ENCODE measurements around the gene APOLD1. TPM values are rescaled to one million over a fixed set of nuclear protein-coding genes. Genes with fewer than 3 reads are reported as not detected.
A peak's percentile ranks its signal among the peaks of the same experiment; 100 is the strongest.

Gene APOLD1
- total RNA-seq, 1 donor from 2014 or later, result 0.75 TPM

- peaks cover 27% of the 10 kb centered on the region for H3K36me3 Mint-ChIP-seq (ENCODE audit: low read depth)
- no peak for DNase-seq
- H3K27me3 Mint-ChIP-seq, result no peaks in the 10 kb centered on the region
- H3K4me3 Mint-ChIP-seq, result no peak overlapping the region
- ChIA-PET POLR2A (interaction anchor here (0.6 to 4.2 kb wide), 3 partner anchors 24 to 262 kb away, joined by 3 to 36 read pairs (median 5); no protein-coding TSS in a partner anchor), CTCF (interaction anchor here (1.2 to 7.9 kb wide), 2 partner anchors 23 to 74 kb away, joined by 3 to 71 read pairs; no protein-coding TSS in a partner anchor)
- no peaks in the 10 kb centered on the region for H3K9me3 Mint-ChIP-seq
- TF ChIP-seq CTCF (IDR thresholded peaks at IDR 0.05), result no peak
- no peak overlapping the region for H3K27ac Mint-ChIP-seq
- intact Hi-C loops (cut with micrococcal nuclease), result loop anchor here (5.0 kb wide), 2 partner anchors 726 to 1961 kb away; a partner anchor contains a TSS
- peaks cover 72% of the 10 kb centered on the region for H3K4me1 Mint-ChIP-seq
- ATAC-seq (ENCODE audit: low read depth), result no peak
Measured at GRCh38 chr12:12811343-12811742, 25.9 kb downstream of the APOLD1 start.

GRCh38 chr12:12812174-12812573 is 26.7 kb downstream of the APOLD1 start:
- Mint-ChIP-seq H3K27me3 (no peaks in the 10 kb centered on the region), H3K36me3 (ENCODE audit: low read depth) (peaks cover 35% of the 10 kb centered on the region), H3K27ac (no peak overlapping the region), H3K4me1 (peaks cover 72% of the 10 kb centered on the region), H3K4me3 (no peak overlapping the region), H3K9me3 (no peaks in the 10 kb centered on the region)
- ChIA-PET POLR2A (interaction anchor here (0.6 to 4.2 kb wide), 4 partner anchors 8 to 261 kb away, joined by 5 to 36 read pairs (median 16); no protein-coding TSS in a partner anchor), CTCF (interaction anchor here (7.9 kb wide), 1 partner anchor 24 kb away, joined by 71 read pairs; no protein-coding TSS in a partner anchor)
- intact Hi-C loops (cut with micrococcal nuclease), result loop anchor here (5.0 kb wide), 2 partner anchors 725 to 1960 kb away; a partner anchor contains a TSS
- ATAC-seq (ENCODE audit: low read depth) (no peak), DNase-seq (no peak)
- TF ChIP-seq CTCF (IDR thresholded peaks at IDR 0.05), result no peak

- Mint-ChIP-seq H3K27ac (peak overlapping the region; percentile 93), H3K9me3 (no peaks in the 10 kb centered on the region), H3K36me3 (ENCODE audit: low read depth) (peaks cover 39% of the 10 kb centered on the region), H3K4me3 (peak overlapping the region; percentile 96), H3K4me1 (peaks cover 69% of the 10 kb centered on the region), H3K27me3 (no peaks in the 10 kb centered on the region)
- CTCF ChIA-PET, result interaction anchor here (7.9 kb wide), 1 partner anchor 24 kb away, joined by 71 read pairs; no protein-coding TSS in a partner anchor
- no peak for DNase-seq
- no peak for ATAC-seq (ENCODE audit: low read depth)
- POLR2A ChIA-PET, result interaction anchor here (1.0 to 4.2 kb wide), 7 partner anchors 9 to 455 kb away, joined by 3 to 36 read pairs (median 4); no protein-coding TSS in a partner anchor
- no peak for TF ChIP-seq CTCF (IDR thresholded peaks at IDR 0.05)
- intact Hi-C loops (cut with micrococcal nuclease), result loop anchor here (1.0 to 5.0 kb wide), 9 partner anchors 9 to 1960 kb away; partner anchors contain the start of genes GPR19 and HEBP1
Measured at GRCh38 chr12:12812618-12813119, 27.2 kb downstream of the APOLD1 start.

- ATAC-seq (ENCODE audit: low read depth), result peak; percentile 81
- H3K9me3 Mint-ChIP-seq, result no peaks in the 10 kb centered on the region
- ChIA-PET POLR2A (interaction anchor here (0.7 to 4.2 kb wide), 12 partner anchors 10 to 1642 kb away, joined by 3 to 36 read pairs (median 4); partner anchors contain the start of gene SMIM10L1), CTCF (interaction anchor here (0.6 to 7.9 kb wide), 5 partner anchors 8 to 399 kb away, joined by 3 to 71 read pairs (median 3); no protein-coding TSS in a partner anchor)
- peak within 1 kb of the TSS; percentile 96 for H3K4me3 Mint-ChIP-seq
- H3K27me3 Mint-ChIP-seq, result no peaks in the 10 kb centered on the region
- H3K4me1 Mint-ChIP-seq, result peaks cover 69% of the 10 kb centered on the region
- intact Hi-C loops (cut with micrococcal nuclease), result loop anchor here (1.0 to 5.0 kb wide), 9 partner anchors 10 to 1959 kb away; partner anchors contain the start of genes GPR19 and HEBP1
- peaks cover 44% of the 10 kb centered on the region for H3K36me3 Mint-ChIP-seq (ENCODE audit: low read depth)
- peak; percentile 98 for DNase-seq
- peak; percentile 87 for TF ChIP-seq CTCF (IDR thresholded peaks at IDR 0.05)
- peak within 1 kb of the TSS; percentile 93 for H3K27ac Mint-ChIP-seq
Measured at GRCh38 chr12:12813120-12814101, 28.0 kb downstream of the APOLD1 start, which contains the start of gene DDX47. DDX47 (plus strand) TSS chr12:12813346; CDS start chr12:12813368, 22 bp downstream.
